ENCODE measurements around the gene SLC35G6. TPM values are rescaled to one million over a fixed set of nuclear protein-coding genes. Genes with fewer than 3 reads are reported as not detected.
"Not testable (repeated sequence)": the region's sequence is repeated elsewhere in the genome, so short reads cannot be mapped to it uniquely, and the experiment has no call there.

The SLC35G6 gene
- not detected for total RNA-seq
- long read RNA-seq, result 0 reads

DNA sequence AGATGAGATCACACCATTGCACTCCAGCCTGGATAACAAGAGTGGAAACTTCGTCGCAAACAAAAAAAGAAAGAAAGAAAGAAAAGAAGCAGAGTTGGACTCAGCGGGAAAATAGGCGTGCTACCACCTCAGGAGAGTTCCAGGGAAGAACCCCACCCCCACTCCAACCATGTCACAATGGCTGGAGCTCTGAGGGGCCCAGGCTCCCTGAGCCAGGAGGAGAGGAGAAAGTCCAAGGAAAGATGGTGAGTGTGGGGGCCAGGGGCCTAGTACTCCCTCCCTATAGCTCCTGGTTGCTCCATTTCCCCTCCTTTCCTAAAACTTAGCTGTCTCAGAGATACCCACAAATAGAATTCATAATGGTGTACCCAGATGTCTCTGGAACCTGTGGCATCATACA lies at the start of gene SLC35G6:
TSS of gene SLC35G6 (plus strand) at position 172 of the 400 bp plus-strand sequence. CDS start at position 243, 71 bp downstream.
- intact Hi-C loops (cut with DNase I), result loop anchor here (5.0 to 10.0 kb wide), 2 partner anchors 364 to 671 kb away; partner anchors contain the start of gene PER1
- not testable (repeated sequence) for DNase-seq (ENCODE audit: missing footprints); ATAC-seq

- intact Hi-C loops (cut with DNase I), result no loop called here
- no peak for DNase-seq (ENCODE audit: missing footprints)
- no peak for ATAC-seq
Measured at GRCh38 chr17:7432296-7432695, 49.0 kb upstream of the SLC35G6 start.

DNA sequence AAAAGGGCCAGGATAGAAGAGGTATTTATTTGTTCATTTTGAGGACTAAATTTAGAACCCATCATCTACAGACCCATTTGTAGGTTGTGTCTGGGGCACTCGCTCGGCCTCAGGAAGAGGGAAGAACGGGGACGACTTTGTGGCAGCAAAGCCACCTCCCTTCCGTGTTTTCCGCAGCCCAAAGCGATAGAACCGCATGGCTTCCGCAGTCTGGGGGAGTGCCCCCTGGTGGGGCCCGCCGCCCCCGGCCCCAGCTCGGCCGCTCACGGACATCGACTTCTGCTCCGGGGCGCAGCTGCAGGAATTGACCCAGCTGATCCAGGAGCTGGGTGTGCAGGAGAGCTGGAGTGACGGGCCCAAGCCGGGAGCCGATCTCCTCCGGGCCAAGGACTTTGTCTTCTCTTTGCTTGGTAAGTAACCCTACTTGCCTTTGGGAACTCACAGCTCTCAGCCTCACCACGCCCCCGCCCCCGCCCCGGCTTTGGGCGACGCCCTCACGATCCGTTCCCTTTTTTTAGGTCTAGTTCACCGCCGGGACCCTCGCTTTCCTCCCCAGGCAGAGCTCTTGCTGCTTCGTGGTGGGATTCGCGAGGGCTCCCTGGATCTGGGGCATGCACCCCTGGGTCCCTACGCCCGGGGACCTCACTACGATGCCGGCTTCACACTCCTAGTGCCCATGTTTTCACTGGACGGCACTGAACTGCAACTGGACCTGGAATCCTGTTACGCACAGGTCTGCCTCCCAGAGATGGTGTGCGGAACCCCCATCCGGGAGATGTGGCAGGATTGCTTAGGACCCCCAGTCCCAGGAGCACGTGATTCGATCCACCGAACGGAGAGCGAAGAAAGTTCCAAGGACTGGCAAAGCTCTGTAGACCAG lies 45.3 kb upstream of the SLC35G6 start:
- ATAC-seq, result no peak
- peak; percentile 83 for DNase-seq (ENCODE audit: missing footprints)

DNA sequence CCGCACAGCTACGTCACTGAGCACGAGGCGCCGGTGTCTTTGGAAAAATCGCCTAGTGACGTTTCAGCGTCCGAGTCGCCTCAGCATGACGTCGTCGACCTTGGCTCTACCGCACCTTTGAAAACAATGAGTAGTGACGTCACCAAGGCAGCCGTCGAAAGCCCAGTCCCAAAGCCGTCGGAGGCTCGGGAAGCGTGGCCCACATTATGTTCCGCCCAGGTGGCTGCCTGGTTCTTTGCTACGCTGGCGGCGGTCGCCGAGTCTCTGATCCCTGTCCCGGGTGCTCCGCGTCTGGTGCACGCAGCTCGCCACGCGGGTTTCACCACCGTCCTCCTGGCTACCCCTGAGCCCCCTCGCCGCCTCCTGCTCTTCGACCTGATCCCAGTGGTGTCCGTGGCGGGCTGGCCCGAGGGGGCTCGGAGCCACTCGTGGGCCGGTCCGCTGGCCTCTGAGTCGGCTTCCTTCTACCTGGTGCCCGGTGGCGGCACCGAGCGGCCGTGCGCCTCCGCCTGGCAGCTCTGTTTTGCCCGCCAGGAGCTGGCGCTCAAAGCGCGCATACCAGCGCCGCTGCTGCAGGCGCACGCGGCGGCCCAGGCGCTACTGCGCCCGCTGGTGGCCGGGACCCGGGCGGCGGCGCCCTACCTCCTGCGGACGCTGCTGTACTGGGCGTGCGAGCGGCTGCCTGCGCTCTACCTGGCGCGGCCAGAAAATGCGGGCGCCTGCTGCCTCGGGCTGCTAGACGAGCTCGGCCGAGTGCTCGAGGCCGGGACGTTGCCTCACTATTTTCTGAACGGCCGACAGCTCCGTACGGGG lies 44.5 kb upstream of the SLC35G6 start:
- DNase-seq (ENCODE audit: missing footprints), result peak; percentile 92
- peak; percentile 75 for ATAC-seq
- intact Hi-C loops (cut with DNase I), result loop anchor here (2.0 to 5.0 kb wide), 4 partner anchors 42 to 151 kb away; partner anchors contain the start of genes SENP3 and ZBTB4

More for the DNA sequence above, 45.3 kb upstream of the SLC35G6 start:
- intact Hi-C loops (cut with DNase I), result loop anchor here (2.0 to 5.0 kb wide), 5 partner anchors 31 to 151 kb away; partner anchors contain the start of genes SENP3, TMEM256 and ZBTB4

DNA sequence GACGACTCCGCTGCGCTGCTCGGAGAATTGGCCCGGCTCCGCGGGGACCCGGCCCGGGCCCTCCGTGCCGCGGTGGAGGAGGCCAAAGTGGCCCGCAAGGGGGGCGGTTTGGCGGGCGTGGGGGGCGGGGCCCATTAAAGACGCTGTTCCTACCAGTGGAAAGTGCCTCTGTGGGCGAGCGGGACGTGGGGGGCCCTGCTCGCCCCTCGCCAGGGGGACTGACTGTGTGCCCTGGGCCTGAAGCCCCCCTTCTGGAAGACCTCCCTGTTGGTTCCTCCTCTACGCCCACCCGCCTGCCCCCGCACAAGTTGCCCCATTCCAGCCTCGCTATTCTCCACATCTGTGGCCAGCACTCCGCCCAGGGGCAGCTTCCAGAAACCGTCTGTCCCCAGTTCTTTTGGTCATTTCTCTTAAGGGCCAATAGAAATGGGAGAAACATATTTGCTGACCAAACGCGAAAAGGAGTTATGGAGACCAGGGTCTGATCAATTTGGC lies 43.8 kb upstream of the SLC35G6 start:
- intact Hi-C loops (cut with DNase I), result loop anchor here (2.0 to 5.0 kb wide), 4 partner anchors 41 to 150 kb away; partner anchors contain the start of genes SENP3 and ZBTB4
- DNase-seq (ENCODE audit: missing footprints) (no peak), ATAC-seq (no peak)

GRCh38 chr17:7437950-7438614 lies 43.2 kb upstream of the SLC35G6 start:
- DNase-seq (ENCODE audit: missing footprints), result peak; percentile 94
- ATAC-seq, result peak; percentile 29
- intact Hi-C loops (cut with DNase I), result loop anchor here (2.0 to 5.0 kb wide), 5 partner anchors 41 to 149 kb away; partner anchors contain the start of genes POLR2A, SENP3 and ZBTB4

- intact Hi-C loops (cut with DNase I), result loop anchor here (2.0 to 5.0 kb wide), 2 partner anchors 46 to 148 kb away; partner anchors contain the start of gene POLR2A
- DNase-seq (ENCODE audit: missing footprints) (no peak), ATAC-seq (no peak)
Measured at GRCh38 chr17:7438656-7439460, 42.4 kb upstream of the SLC35G6 start.

DNA sequence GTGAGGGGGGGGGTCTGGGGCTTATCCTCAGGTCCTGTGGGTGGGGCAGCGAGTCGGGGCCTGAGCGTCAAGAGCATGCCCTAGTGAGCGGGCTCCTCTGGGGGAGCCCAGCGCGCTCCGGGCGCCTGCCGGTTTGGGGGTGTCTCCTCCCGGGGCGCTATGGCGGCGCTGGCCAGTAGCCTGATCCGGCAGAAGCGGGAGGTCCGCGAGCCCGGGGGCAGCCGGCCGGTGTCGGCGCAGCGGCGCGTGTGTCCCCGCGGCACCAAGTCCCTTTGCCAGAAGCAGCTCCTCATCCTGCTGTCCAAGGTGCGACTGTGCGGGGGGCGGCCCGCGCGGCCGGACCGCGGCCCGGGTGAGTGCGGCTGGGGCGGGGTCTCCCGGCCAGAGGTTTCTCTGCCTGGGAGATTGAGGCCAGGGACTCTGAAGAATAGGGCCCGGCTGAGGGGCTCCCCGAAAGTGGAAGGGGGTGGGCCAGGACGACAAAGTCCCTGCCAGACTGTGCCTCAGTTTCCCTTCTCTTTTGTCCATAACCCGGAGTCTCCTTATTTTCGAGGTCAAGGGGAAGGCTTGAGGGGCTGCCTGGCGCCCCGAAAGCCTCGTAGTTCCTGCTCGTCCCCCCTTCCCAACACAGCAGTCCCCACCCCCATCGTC lies 41.7 kb upstream of the SLC35G6 start, which contains the start of gene FGF11:
TSS of gene FGF11 (plus strand) at position 51 of the 651 bp plus-strand sequence. CDS start at position 160, 109 bp downstream.
- ATAC-seq (no peak), DNase-seq (ENCODE audit: missing footprints) (no peak)
- intact Hi-C loops (cut with DNase I), result loop anchor here (2.0 to 5.0 kb wide), 2 partner anchors 45 to 148 kb away; partner anchors contain the start of gene POLR2A

DNA sequence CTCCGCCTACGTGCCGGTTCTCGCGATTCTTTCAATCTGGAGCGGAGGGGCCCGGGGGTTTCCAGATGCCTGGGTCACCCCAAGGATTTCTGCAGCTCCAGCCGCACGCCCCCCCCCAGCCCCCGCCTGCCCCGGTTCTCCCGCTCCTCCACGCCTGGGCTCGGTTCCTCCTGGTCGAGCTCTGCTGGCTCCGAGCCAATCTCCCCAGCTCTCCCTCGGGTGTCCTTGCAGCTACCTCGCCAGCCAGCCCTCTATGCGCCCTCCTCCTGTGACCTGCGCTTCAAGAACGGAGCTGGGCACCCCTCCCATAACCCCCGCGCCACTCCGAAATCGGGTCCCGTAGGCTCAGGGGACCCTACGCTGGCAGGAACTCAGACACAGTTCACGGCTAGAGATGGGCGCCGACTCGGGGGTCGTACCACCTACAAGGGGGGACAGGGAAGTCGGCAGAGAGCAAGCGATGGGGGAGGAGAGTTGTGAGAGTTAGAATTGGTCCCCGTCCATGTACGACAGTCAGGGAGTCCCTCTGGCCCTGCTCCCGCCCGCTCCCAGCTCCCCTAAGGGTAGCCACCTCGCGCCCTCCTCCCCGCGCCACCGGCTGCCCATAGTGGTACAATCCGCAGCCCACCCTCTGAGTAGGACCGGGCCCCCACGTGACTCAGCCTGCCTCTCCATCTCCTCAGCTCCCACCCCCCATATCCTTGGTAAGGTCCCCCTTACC lies 41.0 kb upstream of the SLC35G6 start:
- DNase-seq (ENCODE audit: missing footprints), result peak; percentile 84
- intact Hi-C loops (cut with DNase I), result no loop called here
- peak; percentile 6 for ATAC-seq

DNA sequence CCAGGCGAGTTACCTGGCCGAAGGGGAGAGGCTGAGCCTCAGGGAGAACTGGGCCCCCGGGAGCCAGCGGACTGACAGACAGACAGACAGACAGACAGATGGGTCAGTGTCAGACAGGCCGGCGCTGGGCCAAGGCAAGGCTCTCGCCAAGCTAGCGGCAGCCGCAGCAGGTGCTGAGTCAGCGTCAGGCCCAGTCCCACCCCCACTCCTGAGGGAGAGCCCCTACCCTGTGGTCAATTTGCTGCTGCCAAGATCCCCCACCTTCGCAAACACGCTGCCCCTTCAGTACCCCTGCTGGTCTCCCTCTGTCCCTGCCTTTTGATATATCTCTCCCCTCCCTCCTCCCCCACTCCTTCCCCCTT lies 40.4 kb upstream of the SLC35G6 start:
- intact Hi-C loops (cut with DNase I), result no loop called here
- DNase-seq (ENCODE audit: missing footprints) (no peak), ATAC-seq (no peak)

DNA sequence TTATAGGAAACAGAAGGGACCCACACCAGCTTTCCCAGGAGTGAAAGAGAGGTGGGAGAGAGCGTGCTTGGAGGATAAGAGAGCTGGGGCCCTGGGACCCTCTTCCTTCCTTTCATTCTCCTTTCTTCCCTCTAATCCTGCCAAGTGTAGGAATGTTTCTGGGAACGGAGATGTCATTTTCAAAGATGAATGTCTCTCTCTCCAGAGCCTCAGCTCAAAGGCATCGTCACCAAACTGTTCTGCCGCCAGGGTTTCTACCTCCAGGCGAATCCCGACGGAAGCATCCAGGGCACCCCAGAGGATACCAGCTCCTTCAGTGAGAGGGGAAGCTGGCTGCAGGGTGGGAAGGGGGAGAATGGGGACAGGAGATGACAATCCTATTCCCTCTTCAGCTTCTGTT lies 40.0 kb upstream of the SLC35G6 start:
- intact Hi-C loops (cut with DNase I), result no loop called here
- ATAC-seq, result no peak
- no peak for DNase-seq (ENCODE audit: missing footprints)

DNA sequence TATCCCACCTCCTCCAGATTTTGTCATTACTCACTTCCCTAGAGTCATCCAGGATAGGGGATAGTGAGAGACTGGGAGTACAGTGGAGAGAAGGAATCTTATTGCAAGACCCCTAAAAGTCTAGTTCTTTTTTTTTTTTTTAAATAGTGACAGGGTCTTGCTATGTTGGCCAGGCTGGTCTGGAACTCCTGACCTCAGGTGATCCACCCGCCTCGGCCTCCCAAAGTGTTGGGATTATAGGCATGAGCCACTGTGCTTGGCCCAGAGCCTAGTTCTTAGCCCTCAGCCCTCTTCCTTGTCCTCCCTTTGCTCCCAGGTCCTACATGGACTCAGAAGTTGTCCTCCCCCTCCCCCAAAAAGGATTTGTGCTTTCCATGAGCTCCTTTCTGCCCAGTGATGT lies 39.1 kb upstream of the SLC35G6 start:
- intact Hi-C loops (cut with DNase I), result no loop called here
- no peak for ATAC-seq
- DNase-seq (ENCODE audit: missing footprints), result no peak

DNA sequence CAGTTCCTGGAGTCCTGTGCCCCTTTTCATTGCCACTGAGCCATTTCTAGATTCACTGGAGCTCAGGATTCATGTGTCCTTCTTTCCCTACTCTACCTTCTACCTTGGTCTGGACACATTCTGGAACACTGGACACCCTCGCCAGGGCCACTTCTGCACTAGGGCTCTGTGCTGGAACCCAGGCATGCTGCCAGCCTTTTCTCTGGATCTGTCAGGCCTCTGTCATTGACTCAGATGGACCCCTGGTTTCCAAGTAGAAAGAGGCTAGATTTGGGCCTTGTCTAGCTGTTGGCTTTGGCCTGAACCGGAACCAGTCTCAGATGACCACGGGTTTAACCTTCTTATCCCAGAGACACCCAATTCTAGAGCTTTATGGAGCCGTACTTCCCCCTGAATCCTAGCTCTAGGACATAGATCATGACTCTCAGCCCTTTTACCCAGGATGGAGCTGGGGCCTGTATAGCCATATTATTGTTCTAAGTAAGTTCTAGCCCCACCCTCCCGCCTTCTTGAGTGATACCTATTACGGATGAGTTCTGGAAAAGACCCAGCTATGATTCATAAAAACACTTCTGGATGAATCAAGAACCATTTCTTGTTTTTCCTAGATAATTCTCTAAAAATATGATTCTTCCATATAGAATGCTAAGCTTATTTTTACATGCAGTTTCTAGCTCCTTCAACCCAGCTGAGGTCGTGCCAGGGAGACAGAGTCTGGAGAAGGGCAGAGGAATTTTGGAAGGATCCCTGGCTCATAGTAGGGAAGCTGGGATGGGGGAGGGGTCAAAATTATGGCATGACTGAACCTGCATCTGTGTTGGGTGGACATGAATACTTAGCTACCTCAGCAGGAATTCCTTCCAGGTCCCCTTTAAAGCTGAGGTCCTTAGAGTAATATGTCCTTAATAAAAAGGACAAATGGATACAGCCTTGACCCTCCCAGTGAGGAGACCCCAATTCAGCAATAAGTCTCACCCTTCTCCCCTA lies 37.5 kb upstream of the SLC35G6 start:
- intact Hi-C loops (cut with DNase I), result no loop called here
- ATAC-seq, result no peak
- no peak for DNase-seq (ENCODE audit: missing footprints)

DNA sequence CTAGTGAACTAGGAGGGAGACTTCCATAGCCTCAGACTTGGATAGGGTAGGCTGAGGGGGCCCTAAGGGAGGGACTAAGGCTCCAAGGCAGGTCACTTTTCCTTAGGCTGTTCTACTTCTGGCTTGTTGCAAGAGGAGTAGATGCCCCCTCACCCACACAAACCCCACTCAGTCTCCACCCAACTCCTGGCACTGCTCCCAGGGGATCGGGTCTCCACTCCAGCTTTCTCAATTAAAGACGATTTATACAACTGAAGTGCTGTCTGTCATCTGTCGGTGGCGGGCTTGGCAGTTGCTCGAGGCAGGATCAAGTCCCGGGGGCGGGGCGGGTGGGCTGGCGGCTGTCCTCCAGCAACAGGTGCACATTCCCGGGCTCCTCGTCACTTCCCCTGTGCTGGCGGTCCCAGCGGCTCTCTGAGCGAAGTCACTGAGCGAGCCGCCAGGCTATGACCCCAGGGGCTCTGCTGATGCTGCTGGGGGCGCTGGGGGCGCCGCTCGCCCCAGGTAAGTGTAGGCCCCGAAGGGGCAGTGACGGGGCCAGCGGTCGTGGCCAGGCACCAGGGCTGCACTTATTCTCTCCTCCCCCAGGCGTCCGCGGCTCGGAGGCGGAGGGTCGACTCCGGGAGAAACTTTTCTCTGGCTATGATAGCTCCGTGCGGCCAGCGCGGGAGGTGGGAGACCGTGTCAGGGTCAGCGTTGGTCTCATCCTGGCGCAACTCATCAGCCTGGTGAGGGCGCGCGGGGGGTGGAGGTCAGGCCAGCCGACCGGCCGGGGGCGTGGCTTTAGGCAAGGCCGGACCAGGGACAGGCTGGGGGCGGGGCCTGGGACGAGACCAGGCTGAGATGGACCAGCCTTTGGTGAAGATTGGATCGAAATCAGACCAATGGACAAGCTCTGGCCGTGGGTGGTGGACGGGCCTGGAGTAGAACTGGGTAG lies 36.3 kb upstream of the SLC35G6 start, which contains the start of gene CHRNB1:
TSS of gene CHRNB1 (plus strand) at position 380 of the 937 bp plus-strand sequence. CDS start at position 447, 67 bp downstream.
- intact Hi-C loops (cut with DNase I), result no loop called here
- DNase-seq (ENCODE audit: missing footprints) (peak; percentile 93), ATAC-seq (peak; percentile 88)

Measured in Right ventricle myocardium inferior (tissue), 1 donor.